Measurements from ENCODE around the gene SNHG17.

GRCh38 chr20:38418509-38419204 is 16.5 kb downstream of the SNHG17 start:
- TF ChIP-seq HOXA7 (CRISPR knock-in tag; IDR thresholded peaks at IDR 0.05) (peak; percentile 41; the same call in 1 of the 2 replicates), EP300 (IDR thresholded peaks at IDR 0.05) (no peak), CTCF (IDR thresholded peaks at IDR 0.05) (no peak), POLR2A (IDR thresholded peaks at IDR 0.05; ENCODE audit: low read length) (no peak), MAX (IDR thresholded peaks at IDR 0.05) (no peak), RFX5 (IDR thresholded peaks at IDR 0.05) (no peak), PBX3 (IDR thresholded peaks at IDR 0.05) (no peak), ESRRA (IDR thresholded peaks at IDR 0.05; ENCODE audit: borderline replicate concordance, low read length) (no peak), USF2 (IDR thresholded peaks at IDR 0.05) (no peak), GATA3 (IDR thresholded peaks at IDR 0.05; ENCODE audit: borderline replicate concordance) (no peak), RAD21 (conservative IDR thresholded peaks at IDR 0.05 in 1 of 2, IDR thresholded peaks at IDR 0.05 in 1 of 2) (no peak), SREBF2 (IDR thresholded peaks at IDR 0.05) (no peak)

Data from A549 (cell line).